GM12873 (cell line): ENCODE results near the gene SPINDOC.

Source experiments
- TF ChIP-seq, protein P1 (sequence below): IDR thresholded peaks from 2 replicates; pipeline ENCODE4 v1.5.1; 2012; ENCODE audit warnings: low read depth, mild to moderate bottlenecking, moderate library complexity, low read length, control low read depth; ENCODE audit not compliant: insufficient read depth; ENCODE audit errors: missing control alignments

The SPINDOC gene

DNA sequence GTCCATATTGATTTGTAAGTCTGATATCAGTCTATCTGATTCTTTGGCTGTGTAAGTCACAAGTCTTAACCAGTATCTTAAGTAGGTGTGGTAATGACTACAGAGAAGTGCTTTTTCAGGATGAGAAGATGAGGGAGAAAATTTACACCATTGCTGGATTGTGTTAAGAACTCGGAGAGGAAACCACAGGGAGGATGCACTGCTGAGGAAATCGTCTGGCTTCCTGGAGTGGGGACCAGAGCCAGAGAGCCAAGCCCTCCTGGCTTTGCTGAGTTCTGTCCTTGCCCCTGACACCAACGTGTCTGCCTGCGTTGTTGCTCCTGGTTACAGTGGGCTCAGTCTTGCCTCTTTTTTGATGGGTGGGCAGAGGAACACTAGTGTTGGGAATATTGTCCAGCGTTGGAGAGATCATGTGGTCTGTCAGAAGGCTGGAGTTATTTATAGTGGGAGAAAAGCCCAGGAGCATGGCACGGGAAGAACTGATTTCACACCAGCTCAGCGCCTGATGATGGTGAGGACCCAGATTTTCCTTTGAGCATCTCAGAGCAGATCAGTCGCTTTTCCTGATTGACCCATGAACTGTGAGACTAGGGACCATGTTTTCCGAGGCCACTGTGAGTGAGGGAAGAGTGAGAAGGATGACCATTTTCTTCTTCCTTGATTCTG is 55.3 kb downstream of the SPINDOC start:
- TF ChIP-seq, protein P1, sequence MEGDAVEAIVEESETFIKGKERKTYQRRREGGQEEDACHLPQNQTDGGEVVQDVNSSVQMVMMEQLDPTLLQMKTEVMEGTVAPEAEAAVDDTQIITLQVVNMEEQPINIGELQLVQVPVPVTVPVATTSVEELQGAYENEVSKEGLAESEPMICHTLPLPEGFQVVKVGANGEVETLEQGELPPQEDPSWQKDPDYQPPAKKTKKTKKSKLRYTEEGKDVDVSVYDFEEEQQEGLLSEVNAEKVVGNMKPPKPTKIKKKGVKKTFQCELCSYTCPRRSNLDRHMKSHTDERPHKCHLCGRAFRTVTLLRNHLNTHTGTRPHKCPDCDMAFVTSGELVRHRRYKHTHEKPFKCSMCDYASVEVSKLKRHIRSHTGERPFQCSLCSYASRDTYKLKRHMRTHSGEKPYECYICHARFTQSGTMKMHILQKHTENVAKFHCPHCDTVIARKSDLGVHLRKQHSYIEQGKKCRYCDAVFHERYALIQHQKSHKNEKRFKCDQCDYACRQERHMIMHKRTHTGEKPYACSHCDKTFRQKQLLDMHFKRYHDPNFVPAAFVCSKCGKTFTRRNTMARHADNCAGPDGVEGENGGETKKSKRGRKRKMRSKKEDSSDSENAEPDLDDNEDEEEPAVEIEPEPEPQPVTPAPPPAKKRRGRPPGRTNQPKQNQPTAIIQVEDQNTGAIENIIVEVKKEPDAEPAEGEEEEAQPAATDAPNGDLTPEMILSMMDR = no peak

DNA sequence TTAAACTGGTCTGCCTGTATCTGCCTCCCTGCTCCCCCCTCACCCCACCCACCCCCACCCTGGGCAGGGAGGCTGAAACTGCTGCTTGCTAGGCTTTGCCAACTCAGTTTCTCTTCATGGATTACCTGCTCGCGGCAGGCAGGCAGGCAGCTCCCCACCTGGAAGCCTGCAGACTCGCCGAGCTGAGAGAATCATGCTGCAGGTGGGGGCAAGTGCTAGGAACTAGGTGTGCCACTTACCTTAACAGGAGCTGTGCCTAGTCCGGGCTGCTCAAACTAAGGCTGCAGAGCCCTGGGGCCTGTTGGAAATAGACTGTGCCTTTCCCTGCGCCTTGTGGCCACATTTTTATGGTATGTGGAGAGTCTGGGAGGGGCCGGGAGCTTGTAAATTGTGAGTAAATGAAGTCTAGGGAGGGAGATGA is 55.9 kb downstream of the SPINDOC start:
- TF ChIP-seq, protein P1 = no peak

DNA sequence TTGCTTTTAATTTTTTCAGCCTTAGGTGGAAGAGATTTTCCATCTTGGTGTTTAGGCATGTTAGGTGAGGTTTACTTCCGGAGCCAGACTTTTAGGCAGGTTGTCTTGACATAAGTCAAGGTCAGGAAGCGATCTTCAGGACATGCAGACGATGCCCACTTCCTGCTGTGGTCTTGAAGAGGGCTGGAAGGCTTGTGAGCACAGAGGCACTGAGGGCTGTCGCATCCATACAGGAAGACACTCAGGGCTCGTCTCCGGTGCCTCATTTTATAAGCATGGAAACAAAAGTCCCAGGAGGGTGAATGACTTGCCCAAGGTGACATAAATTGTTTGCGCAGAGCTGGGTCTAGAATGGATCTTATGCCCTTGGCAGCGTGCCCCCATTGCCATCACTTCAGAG is 56.4 kb downstream of the SPINDOC start:
- TF ChIP-seq, protein P1 = no peak

DNA sequence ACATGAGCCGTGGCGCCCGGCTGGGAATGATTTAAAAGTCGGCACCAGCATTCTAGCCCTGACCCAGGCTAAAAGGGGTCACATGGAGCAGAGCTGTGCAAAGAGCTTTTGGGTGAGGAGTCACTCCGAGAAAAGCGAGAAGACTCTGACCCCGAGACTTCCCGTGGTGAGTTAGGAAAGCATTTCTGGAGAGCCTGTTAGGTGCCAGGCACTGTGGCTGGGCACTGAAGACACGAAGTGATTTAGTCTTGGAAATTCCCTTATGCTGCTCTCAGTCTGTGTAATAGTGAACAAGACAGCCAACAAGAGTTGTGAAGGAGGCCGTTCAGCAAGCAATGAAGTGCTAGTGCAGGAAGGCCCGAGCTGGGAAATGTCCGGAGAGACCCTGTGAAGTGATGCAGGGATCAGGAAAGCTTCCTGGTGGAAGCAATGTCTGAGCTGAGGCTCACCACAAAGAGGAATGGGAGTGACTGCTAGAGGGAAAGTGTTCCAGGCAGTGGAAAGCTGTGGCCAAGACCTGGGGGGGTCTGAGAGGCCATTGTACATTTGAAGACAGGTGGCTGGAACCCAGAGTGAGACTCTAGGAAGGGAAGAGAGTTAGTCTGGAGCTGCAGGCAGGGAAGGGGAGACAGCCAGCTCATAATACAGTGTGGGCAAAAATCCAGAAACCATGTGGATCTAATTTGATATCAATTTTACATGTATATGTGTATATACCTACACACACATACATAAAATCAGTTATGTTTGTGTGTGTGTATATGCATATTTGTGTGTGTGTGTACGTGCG is 57.3 kb downstream of the SPINDOC start:
- TF ChIP-seq, protein P1 = no peak

DNA sequence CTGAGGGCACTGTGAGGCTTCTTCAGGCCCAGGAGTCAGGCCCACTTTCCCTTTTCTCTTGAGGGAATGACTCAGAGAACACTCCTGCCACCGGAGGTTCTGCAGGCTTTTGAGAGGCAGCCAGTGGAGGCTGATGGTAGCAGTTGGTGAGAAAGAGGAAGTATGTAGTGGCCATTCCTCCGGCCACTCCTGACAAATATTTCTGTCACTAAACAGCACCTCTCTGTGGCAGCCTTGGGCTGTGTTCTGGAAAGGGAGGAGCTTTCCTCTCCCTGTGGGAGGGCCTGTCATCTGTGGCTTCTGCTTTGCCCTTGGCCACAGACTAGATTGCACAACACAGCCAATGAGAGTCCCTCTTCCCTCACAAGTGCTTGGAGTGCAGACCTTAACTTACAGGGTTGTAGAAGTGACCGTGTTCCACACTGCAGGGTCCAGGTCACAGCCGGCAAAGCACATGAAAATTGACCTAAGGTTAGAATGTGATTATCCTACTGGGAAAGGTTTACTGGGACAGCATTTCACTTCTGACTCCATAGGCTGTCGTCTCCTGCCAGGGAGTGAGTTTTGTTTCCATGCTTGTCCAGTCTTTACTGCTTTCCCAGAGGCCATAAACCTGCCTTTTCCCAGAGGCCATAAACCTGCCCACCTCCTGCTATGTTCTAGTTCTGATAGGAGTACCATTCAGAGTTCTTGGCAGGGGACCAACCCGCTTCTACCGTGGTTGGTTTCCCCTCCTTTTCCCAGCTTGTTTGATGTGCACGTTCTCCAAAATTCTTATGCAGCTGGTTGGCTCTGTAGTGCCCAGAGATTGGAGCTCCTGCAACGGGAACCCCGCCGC is 58.9 kb downstream of the SPINDOC start:
- TF ChIP-seq, protein P1 = peak; percentile 62

DNA sequence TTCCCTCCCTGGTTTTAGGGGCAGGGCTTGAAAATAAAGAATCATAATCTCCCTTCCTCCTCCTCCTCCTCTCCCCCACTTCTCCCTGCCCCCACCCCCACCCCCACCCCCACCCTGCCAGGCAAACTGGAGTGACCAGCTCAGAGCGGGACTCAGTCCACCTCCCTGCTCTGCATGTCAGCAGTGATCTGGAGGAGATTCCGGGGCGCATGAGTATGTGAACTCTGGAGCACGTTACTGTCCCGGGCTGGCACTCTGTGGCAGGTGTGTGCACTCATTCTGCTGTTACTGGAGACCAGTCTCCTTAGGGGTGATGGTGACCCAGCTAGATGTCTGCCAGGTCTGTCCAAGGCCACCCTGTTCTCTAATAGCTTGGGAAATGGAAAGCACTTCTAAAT is 59.5 kb downstream of the SPINDOC start:
- TF ChIP-seq, protein P1 = no peak

DNA sequence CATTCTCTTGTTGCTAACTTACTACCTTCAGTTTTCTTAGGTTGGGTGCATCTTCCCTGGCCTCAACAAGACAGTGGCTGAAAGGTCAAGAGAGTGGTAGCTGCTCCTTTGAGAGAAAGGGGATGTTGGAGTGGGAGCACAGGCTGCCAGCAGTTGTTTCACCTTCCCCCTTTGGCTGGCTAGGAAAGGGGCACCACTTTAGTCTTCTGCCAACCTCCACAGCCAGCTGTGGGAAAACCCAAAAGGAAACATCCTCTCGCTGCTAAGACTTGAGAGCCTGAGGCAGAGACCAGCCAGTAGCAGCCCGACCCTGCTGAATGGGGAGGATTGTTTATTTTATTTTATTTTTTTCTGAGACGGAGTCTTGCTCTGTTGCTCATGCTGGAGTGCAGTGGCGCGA is 60.1 kb downstream of the SPINDOC start:
- TF ChIP-seq, protein P1 = no peak
